Measurements from ENCODE around the gene EEF1AKMT3. TPM values are rescaled to one million over a fixed set of nuclear protein-coding genes. Genes with fewer than 3 reads are reported as not detected.

EEF1AKMT3 gene
- total RNA-seq, 1 donor from 2014 or later = 6.8 TPM

- peaks cover 22% of the 10 kb centered on the region for H3K36me3 ChIP-seq
- peak; percentile 31 for TF ChIP-seq CTCF (IDR thresholded peaks at IDR 0.05)
- peaks cover 16% of the 10 kb centered on the region for H3K4me1 ChIP-seq
- H3K27me3 ChIP-seq (ENCODE audit: low read depth) = peaks cover 13% of the 10 kb centered on the region
- H3K4me3 ChIP-seq = no peak overlapping the region
- no peak for DNase-seq
- no peak for ATAC-seq
- H3K27ac ChIP-seq = no peak overlapping the region
- intact Hi-C loops (cut with DNase I) = no loop called here
- H3K9me3 ChIP-seq = no peaks in the 10 kb centered on the region
These were observed 12.9 kb upstream of the EEF1AKMT3 start for GRCh38 chr12:57759360-57759980.

GRCh38 chr12:57760347-57760982, 11.9 kb upstream of the EEF1AKMT3 start:
- peaks cover 23% of the 10 kb centered on the region for H3K4me1 ChIP-seq
- H3K27me3 ChIP-seq (ENCODE audit: low read depth) = peaks cover 23% of the 10 kb centered on the region
- no peak for TF ChIP-seq CTCF (IDR thresholded peaks at IDR 0.05)
- no peak overlapping the region for H3K27ac ChIP-seq
- no peak overlapping the region for H3K4me3 ChIP-seq
- no peaks in the 10 kb centered on the region for H3K9me3 ChIP-seq
- intact Hi-C loops (cut with DNase I) = no loop called here
- peaks cover 22% of the 10 kb centered on the region for H3K36me3 ChIP-seq
- DNase-seq = no peak
- ATAC-seq = no peak

GRCh38 chr12:57761391-57761998, 10.9 kb upstream of the EEF1AKMT3 start:
- H3K27ac ChIP-seq = no peak overlapping the region
- H3K9me3 ChIP-seq = no peaks in the 10 kb centered on the region
- H3K4me1 ChIP-seq = peaks cover 27% of the 10 kb centered on the region
- H3K27me3 ChIP-seq (ENCODE audit: low read depth) = peaks cover 31% of the 10 kb centered on the region
- no peak for ATAC-seq
- intact Hi-C loops (cut with DNase I) = no loop called here
- no peak for TF ChIP-seq CTCF (IDR thresholded peaks at IDR 0.05)
- no peak overlapping the region for H3K4me3 ChIP-seq
- no peak for DNase-seq
- peaks cover 22% of the 10 kb centered on the region for H3K36me3 ChIP-seq

- TF ChIP-seq CTCF (IDR thresholded peaks at IDR 0.05) = no peak
- H3K36me3 ChIP-seq = peaks cover 19% of the 10 kb centered on the region
- ATAC-seq (no peak), DNase-seq (no peak)
- H3K4me1 ChIP-seq = peaks cover 31% of the 10 kb centered on the region
- no peak overlapping the region for H3K27ac ChIP-seq
- H3K4me3 ChIP-seq = no peak overlapping the region
- H3K27me3 ChIP-seq (ENCODE audit: low read depth) = peaks cover 35% of the 10 kb centered on the region
- H3K9me3 ChIP-seq = no peaks in the 10 kb centered on the region
- intact Hi-C loops (cut with DNase I) = no loop called here
These were observed 10.0 kb upstream of the EEF1AKMT3 start for GRCh38 chr12:57762463-57762862.

- no peak overlapping the region for H3K4me3 ChIP-seq
- H3K27ac ChIP-seq = no peak overlapping the region
- peaks cover 9% of the 10 kb centered on the region for H3K36me3 ChIP-seq
- ATAC-seq (no peak), DNase-seq (no peak)
- peaks cover 35% of the 10 kb centered on the region for H3K27me3 ChIP-seq (ENCODE audit: low read depth)
- intact Hi-C loops (cut with DNase I) = no loop called here
- H3K4me1 ChIP-seq = peaks cover 31% of the 10 kb centered on the region
- no peaks in the 10 kb centered on the region for H3K9me3 ChIP-seq
- TF ChIP-seq CTCF (IDR thresholded peaks at IDR 0.05) = no peak
These were observed 8.3 kb upstream of the EEF1AKMT3 start for GRCh38 chr12:57763881-57764661.

All from lower lobe of right lung (tissue), 2 donors.